ENCODE data around the gene GDNF. TPM values are rescaled to one million over a fixed set of nuclear protein-coding genes. Genes with fewer than 3 reads are reported as not detected.

Gene GDNF
- total and polyA plus RNA-seq, 4 donors, result 0.09 to 0.25 TPM; not detected in 2

GRCh38 chr5:37844009-37844408 is 4.2 kb upstream of the GDNF start (continued):
- TF ChIP-seq, protein P1, sequence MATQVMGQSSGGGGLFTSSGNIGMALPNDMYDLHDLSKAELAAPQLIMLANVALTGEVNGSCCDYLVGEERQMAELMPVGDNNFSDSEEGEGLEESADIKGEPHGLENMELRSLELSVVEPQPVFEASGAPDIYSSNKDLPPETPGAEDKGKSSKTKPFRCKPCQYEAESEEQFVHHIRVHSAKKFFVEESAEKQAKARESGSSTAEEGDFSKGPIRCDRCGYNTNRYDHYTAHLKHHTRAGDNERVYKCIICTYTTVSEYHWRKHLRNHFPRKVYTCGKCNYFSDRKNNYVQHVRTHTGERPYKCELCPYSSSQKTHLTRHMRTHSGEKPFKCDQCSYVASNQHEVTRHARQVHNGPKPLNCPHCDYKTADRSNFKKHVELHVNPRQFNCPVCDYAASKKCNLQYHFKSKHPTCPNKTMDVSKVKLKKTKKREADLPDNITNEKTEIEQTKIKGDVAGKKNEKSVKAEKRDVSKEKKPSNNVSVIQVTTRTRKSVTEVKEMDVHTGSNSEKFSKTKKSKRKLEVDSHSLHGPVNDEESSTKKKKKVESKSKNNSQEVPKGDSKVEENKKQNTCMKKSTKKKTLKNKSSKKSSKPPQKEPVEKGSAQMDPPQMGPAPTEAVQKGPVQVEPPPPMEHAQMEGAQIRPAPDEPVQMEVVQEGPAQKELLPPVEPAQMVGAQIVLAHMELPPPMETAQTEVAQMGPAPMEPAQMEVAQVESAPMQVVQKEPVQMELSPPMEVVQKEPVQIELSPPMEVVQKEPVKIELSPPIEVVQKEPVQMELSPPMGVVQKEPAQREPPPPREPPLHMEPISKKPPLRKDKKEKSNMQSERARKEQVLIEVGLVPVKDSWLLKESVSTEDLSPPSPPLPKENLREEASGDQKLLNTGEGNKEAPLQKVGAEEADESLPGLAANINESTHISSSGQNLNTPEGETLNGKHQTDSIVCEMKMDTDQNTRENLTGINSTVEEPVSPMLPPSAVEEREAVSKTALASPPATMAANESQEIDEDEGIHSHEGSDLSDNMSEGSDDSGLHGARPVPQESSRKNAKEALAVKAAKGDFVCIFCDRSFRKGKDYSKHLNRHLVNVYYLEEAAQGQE (IDR thresholded peaks at IDR 0.05), result no peak

DNA sequence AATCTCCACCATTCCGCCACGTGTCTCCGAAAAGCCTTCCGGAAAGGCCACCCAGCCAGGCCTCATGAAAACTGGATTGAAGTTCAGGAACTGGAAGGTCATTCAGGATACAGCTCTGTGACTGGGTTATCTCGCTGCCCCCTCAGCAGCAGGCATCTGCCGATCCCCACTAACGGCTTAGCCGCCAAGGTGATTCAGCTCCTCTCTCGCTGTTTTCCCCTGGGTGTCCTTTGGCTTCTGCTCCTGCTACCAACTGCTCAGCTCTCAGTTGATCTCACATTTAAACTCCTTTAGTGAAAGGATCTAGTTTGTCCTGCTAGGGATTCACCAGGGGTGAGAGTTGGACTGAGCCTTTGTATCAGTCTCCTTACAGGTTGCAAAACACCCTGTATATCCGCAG is 2.2 kb upstream of the GDNF start:
- Histone ChIP-seq H3K9ac (ENCODE audit: low read depth in 1 of 2, low read length in 2 of 2) (no peak overlapping the region), H3K27me3 (ENCODE audit: control insufficient read depth in 4 of 4, insufficient read depth in 4 of 4, low read length in 3 of 4) (peaks cover 0 to 5% (median 0%) of the 10 kb centered on the region in 4 donors), H3K27ac (ENCODE audit: low read depth in 1 of 2, low read length in 2 of 2) (no peak overlapping the region), H3K4me3 (ENCODE audit: low read depth in 1 of 3, low read length in 3 of 3) (no peak overlapping the region), H3K9me3 (ENCODE audit: control insufficient read depth in 4 of 4, low read length in 3 of 4) (no peaks in the 10 kb centered on the region), H3K4me1 (ENCODE audit: control insufficient read depth in 4 of 4, insufficient read depth in 4 of 4, low read length in 3 of 4) (peaks cover 12 to 34% (median 26%) of the 10 kb centered on the region in 4 donors), H3K36me3 (ENCODE audit: control insufficient read depth in 4 of 4, insufficient read depth in 3 of 4, low read depth in 1 of 4, low read length in 3 of 4) (no peaks in the 10 kb centered on the region)
- TF ChIP-seq NR2F2 (IDR thresholded peaks at IDR 0.05), result no peak
- no peak for TF ChIP-seq GABPA (IDR thresholded peaks at IDR 0.05 in 1 of 2, conservative IDR thresholded peaks at IDR 0.05 in 1 of 2)
- no peak for TF ChIP-seq SP1 (IDR thresholded peaks at IDR 0.05)
- no peak for TF ChIP-seq YY1 (IDR thresholded peaks at IDR 0.05)
- DNase-seq (ENCODE audit: low spot score), result no peak
- 85% methylated on average over 10 of the region's 10 CpGs for WGBS

GRCh38 chr5:37841203-37841602 is 1.4 kb upstream of the GDNF start:
- H3K9me3 ChIP-seq (ENCODE audit: control insufficient read depth in 4 of 4, low read length in 3 of 4), result no peaks in the 10 kb centered on the region
- no peak for TF ChIP-seq TAF1 (conservative IDR thresholded peaks at IDR 0.05)
- TF ChIP-seq HNF4G (IDR thresholded peaks at IDR 0.05), result no peak
- TF ChIP-seq EGR1 (IDR thresholded peaks at IDR 0.05; ENCODE audit: low read depth in 2 of 2), result no peak
- no peak for TF ChIP-seq FOXA1 (IDR thresholded peaks at IDR 0.05)
- no peak for TF ChIP-seq SP1 (IDR thresholded peaks at IDR 0.05)
- H3K4me1 ChIP-seq (ENCODE audit: control insufficient read depth in 4 of 4, insufficient read depth in 4 of 4, low read length in 3 of 4), result peaks cover 17 to 42% (median 34%) of the 10 kb centered on the region in 4 donors
- H3K4me3 ChIP-seq (ENCODE audit: low read depth in 1 of 3, low read length in 3 of 3), result no peak overlapping the region
- peaks cover 0 to 5% (median under 1%) of the 10 kb centered on the region in 4 donors for H3K27me3 ChIP-seq (ENCODE audit: control insufficient read depth in 4 of 4, insufficient read depth in 4 of 4, low read length in 3 of 4)
- WGBS, result 81% methylated on average over 6 of the region's 6 CpGs
- H3K36me3 ChIP-seq (ENCODE audit: control insufficient read depth in 4 of 4, insufficient read depth in 3 of 4, low read depth in 1 of 4, low read length in 3 of 4), result no peaks in the 10 kb centered on the region
- no peak for DNase-seq (ENCODE audit: low spot score)
- no peak overlapping the region for H3K27ac ChIP-seq (ENCODE audit: low read depth in 1 of 2, low read length in 2 of 2)
- H3K9ac ChIP-seq (ENCODE audit: low read depth in 1 of 2, low read length in 2 of 2), result no peak overlapping the region

DNA sequence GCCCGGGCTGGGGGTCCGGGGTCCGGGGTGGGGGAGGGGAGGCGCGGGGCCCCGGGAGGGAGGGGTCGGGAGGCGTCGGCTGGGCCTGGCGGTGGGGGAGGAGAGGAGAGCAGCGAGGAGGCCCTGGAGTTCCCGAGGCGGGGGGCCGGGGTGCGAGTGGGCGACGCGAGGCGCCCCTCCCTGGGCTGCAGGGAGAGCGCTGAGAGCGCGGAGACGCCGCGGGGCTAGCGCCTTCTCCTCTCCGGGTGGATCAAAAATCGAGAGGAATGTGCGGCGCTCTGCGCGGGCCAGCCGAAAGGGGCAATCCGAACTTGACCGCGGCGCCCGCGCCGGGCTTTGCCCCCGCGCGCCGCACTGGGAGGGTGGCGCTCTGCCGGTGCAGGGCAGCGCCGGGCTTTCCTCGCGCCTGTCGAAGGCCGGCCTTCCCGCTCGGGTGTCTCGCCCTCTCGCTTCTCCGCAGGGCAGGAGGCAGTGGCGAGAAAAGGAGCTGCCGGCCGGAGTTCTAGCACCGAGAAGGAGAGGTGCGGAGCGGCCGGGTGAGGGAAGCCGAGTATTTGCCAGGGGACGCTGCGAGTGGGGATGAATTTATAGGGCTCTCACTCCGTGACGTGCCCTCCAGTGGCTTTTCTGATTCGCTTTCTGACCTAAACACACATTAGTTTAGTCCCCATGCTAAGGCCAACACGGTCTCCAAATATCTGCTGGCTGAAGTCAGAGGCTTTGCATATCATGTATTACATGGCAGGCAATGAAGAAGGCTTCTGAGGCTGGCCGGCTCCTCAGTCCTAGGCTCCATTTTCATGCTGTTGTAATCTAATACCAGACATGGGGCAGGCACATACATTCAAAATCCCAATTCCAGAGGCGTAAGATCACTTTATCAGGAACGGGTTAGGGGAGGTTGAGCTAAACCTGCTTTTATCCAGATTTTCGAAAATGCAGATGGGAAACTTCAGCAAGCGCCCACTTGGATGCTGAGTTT is 503 bp upstream of the GDNF start:
- Histone ChIP-seq H3K9me3 (ENCODE audit: control insufficient read depth in 4 of 4, low read length in 3 of 4) (no peaks in the 10 kb centered on the region), H3K36me3 (ENCODE audit: control insufficient read depth in 4 of 4, insufficient read depth in 3 of 4, low read depth in 1 of 4, low read length in 3 of 4) (no peaks in the 10 kb centered on the region), H3K4me3 (ENCODE audit: low read depth in 1 of 3, low read length in 3 of 3) (peak overlapping the region; percentile 11 to 54 (median 46)), H3K9ac (ENCODE audit: low read depth in 1 of 2, low read length in 2 of 2) (no peak overlapping the region), H3K27me3 (ENCODE audit: control insufficient read depth in 4 of 4, insufficient read depth in 4 of 4, low read length in 3 of 4) (peaks cover 0 to 5% (median 2%) of the 10 kb centered on the region in 4 donors), H3K27ac (ENCODE audit: low read depth in 1 of 2, low read length in 2 of 2) (no peak overlapping the region), H3K4me1 (ENCODE audit: control insufficient read depth in 4 of 4, insufficient read depth in 4 of 4, low read length in 3 of 4) (peaks cover 17 to 44% (median 34%) of the 10 kb centered on the region in 4 donors)
- no peak for DNase-seq (ENCODE audit: low spot score)
- TF ChIP-seq GABPA (IDR thresholded peaks at IDR 0.05 in 1 of 2, conservative IDR thresholded peaks at IDR 0.05 in 1 of 2) (no peak), RAD21 (IDR thresholded peaks at IDR 0.05) (peak in 1 of 2 donors; percentile 46), HNF4A (conservative IDR thresholded peaks at IDR 0.05) (no peak)
- 7% methylated on average over 76 of the region's 76 CpGs for WGBS

Data from liver (tissue), 9 donors.